Measurements from ENCODE around the gene MOB3A. TPM values are rescaled to one million over a fixed set of nuclear protein-coding genes. Genes with fewer than 3 reads are reported as not detected.

The MOB3A gene
- total RNA-seq, 1 donor, result 34.0 TPM

DNA sequence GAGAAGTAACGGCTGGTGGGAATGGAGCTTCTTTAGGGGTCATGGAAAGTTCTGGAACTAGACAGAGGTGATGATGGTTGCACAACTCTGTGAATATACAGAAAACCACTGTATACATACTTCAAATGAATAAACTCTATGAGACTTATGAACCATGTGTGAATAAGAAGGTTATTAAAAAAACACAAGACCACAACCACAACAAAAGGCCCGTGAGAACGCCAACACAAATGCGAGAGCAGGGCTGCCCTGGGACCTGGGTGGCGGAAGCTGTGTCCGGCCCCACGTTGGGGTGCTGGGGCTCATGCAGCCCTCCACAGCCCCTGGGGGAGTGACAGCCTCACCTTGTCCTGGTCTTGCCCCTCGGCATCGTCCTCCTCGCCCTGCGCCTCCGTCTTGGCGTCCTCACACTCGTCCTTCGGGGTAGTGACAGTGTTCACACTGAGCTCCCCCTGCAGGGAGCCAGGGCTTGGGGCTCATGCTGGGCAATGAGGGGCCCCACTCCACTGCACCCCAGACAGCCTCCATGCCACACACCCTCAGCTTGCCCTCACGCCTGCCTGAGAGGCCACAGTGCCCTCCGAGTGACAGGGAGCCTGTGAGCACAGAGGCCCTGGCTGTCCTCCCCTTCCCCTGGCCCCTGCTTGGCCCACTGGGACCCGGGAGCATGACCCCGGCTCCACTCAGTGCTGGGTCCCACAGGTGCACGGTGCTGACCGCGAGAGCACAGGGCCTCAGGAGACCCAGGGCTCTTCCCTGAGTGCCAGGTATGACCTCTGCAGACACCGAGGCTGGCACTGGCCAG is 16.6 kb upstream of the MOB3A start:
- Histone ChIP-seq H3K79me2 (ENCODE audit: insufficient read depth, low read length) (peaks cover 19% of the 10 kb centered on the region), H3K4me2 (ENCODE audit: insufficient read depth, low read length) (no peak overlapping the region), H3K27me3 (ENCODE audit: insufficient read depth, low read length) (no peaks in the 10 kb centered on the region), H3K27ac (ENCODE audit: low read depth, low read length) (no peak overlapping the region), H4K20me1 (ENCODE audit: insufficient read depth, low read length) (peaks cover 40% of the 10 kb centered on the region), H2AFZ (ENCODE audit: low read length) (no peak overlapping the region), H3K36me3 (ENCODE audit: insufficient read depth, low read length) (peaks cover 91% of the 10 kb centered on the region), H3K9me3 (ENCODE audit: low read depth, low read length) (no peaks in the 10 kb centered on the region), H3K4me1 (ENCODE audit: insufficient read depth, low read length) (peaks cover 8% of the 10 kb centered on the region), H3K4me3 (ENCODE audit: insufficient read depth, low read length) (no peak overlapping the region)
- no peak for DNase-seq (ENCODE audit: insufficient read length, low spot score, missing footprints)
- TF ChIP-seq CTCF (IDR thresholded peaks at IDR 0.05; ENCODE audit: extremely low read depth, low read depth, low read length), result no peak

- Histone ChIP-seq H3K4me3 (ENCODE audit: insufficient read depth, low read length) (no peak overlapping the region), H3K4me2 (ENCODE audit: insufficient read depth, low read length) (no peak overlapping the region), H3K27me3 (ENCODE audit: insufficient read depth, low read length) (no peaks in the 10 kb centered on the region), H4K20me1 (ENCODE audit: insufficient read depth, low read length) (peaks cover 41% of the 10 kb centered on the region), H3K27ac (ENCODE audit: low read depth, low read length) (no peak overlapping the region), H2AFZ (ENCODE audit: low read length) (no peak overlapping the region), H3K9me3 (ENCODE audit: low read depth, low read length) (no peaks in the 10 kb centered on the region), H3K79me2 (ENCODE audit: insufficient read depth, low read length) (peaks cover 16% of the 10 kb centered on the region), H3K36me3 (ENCODE audit: insufficient read depth, low read length) (peaks cover 89% of the 10 kb centered on the region), H3K4me1 (ENCODE audit: insufficient read depth, low read length) (peaks cover 8% of the 10 kb centered on the region)
- TF ChIP-seq CTCF (IDR thresholded peaks at IDR 0.05; ENCODE audit: extremely low read depth, low read depth, low read length), result no peak
- DNase-seq (ENCODE audit: insufficient read length, low spot score, missing footprints), result no peak
Measured at GRCh38 chr19:2111886-2112285, 15.8 kb upstream of the MOB3A start.

DNA sequence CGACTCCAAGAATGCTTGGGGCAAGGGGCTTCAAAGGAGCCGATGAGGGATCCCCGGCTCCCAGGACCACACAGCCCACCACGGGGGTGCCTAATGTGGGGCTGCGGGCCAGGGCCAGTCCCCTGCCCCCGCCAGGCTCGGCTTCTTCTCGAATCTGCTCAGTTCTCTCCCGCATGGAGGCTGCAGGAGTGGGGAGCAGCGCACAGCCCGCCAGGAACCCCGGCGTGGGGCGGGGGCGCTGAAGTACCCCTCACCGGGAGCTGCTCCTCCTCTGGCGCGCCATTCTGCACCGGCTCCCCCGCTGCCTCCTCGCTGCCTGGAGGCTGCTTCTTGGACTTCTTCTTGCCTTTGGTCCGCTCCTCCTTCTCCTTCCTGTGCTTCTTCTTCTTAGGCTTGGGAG is 15.3 kb upstream of the MOB3A start:
- no peak for TF ChIP-seq CTCF (IDR thresholded peaks at IDR 0.05; ENCODE audit: extremely low read depth, low read depth, low read length)
- Histone ChIP-seq H3K4me1 (ENCODE audit: insufficient read depth, low read length) (peaks cover 8% of the 10 kb centered on the region), H3K27me3 (ENCODE audit: insufficient read depth, low read length) (no peaks in the 10 kb centered on the region), H3K4me3 (ENCODE audit: insufficient read depth, low read length) (no peak overlapping the region), H3K79me2 (ENCODE audit: insufficient read depth, low read length) (peaks cover 19% of the 10 kb centered on the region), H3K27ac (ENCODE audit: low read depth, low read length) (no peak overlapping the region), H3K9me3 (ENCODE audit: low read depth, low read length) (no peaks in the 10 kb centered on the region), H4K20me1 (ENCODE audit: insufficient read depth, low read length) (peaks cover 41% of the 10 kb centered on the region), H3K4me2 (ENCODE audit: insufficient read depth, low read length) (no peak overlapping the region), H2AFZ (ENCODE audit: low read length) (no peak overlapping the region), H3K36me3 (ENCODE audit: insufficient read depth, low read length) (peaks cover 89% of the 10 kb centered on the region)
- DNase-seq (ENCODE audit: insufficient read length, low spot score, missing footprints), result no peak

DNA sequence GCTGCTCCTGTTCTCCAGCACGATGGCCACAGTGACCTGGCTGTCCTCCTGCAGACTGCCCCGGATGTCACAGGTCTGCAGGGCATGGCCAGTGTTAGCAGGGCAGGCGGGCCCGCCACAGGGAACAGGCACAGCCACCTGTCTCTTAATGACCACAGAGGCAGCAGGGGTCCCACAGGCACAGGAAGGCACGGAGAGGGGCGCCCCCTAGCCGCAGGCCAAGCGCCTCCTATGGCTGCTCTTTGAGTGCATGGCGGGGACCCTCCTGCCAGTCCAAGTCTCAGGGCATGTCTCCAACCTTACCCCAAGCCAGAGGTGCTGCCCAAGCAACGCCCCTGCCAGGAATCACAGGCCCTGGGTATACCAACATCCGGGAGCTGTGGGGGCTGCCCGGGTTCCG is 14.7 kb upstream of the MOB3A start:
- Histone ChIP-seq H3K4me2 (ENCODE audit: insufficient read depth, low read length) (no peak overlapping the region), H2AFZ (ENCODE audit: low read length) (no peak overlapping the region), H4K20me1 (ENCODE audit: insufficient read depth, low read length) (peaks cover 40% of the 10 kb centered on the region), H3K9me3 (ENCODE audit: low read depth, low read length) (no peaks in the 10 kb centered on the region), H3K4me1 (ENCODE audit: insufficient read depth, low read length) (peaks cover 8% of the 10 kb centered on the region), H3K36me3 (ENCODE audit: insufficient read depth, low read length) (peaks cover 85% of the 10 kb centered on the region), H3K79me2 (ENCODE audit: insufficient read depth, low read length) (peaks cover 23% of the 10 kb centered on the region), H3K27ac (ENCODE audit: low read depth, low read length) (no peak overlapping the region), H3K27me3 (ENCODE audit: insufficient read depth, low read length) (no peaks in the 10 kb centered on the region), H3K4me3 (ENCODE audit: insufficient read depth, low read length) (no peak overlapping the region)
- no peak for DNase-seq (ENCODE audit: insufficient read length, low spot score, missing footprints)
- TF ChIP-seq CTCF (IDR thresholded peaks at IDR 0.05; ENCODE audit: extremely low read depth, low read depth, low read length), result no peak
